IMR-90 (cell line): Measurements from ENCODE around the gene MIA2. TPM values are rescaled to one million over a fixed set of nuclear protein-coding genes. Genes with fewer than 3 reads are reported as not detected.

Experiments
- ATAC-seq: fragments of 200-7000 bp; cut with Tn5 transposase; 2 replicates; pipeline ENCODE4 v1.9.1; 2020; ENCODE audit warnings: low read depth, mild to moderate bottlenecking, moderate library complexity
- Bru-seq: library from RNA; stranded (reverse); fragments of 400-500 nt; gene quantifications from one replicate; lab custom pipeline; 2021; lab: Mats Ljungman, UMichigan
- BruChase-seq, 2 experiments: library from RNA; stranded (reverse); fragments of 400-500 nt; gene quantifications; one replicate each; lab custom pipeline; 2021; lab: Mats Ljungman, UMichigan
- BruUV-seq: library from RNA; stranded (reverse); fragments of 400-500 nt; replicated peaks from 2 replicates; lab custom pipeline; 2021; lab: Mats Ljungman, UMichigan
- CTCF ChIA-PET: fragments of 300-600 bp; formaldehyde crosslinking; extraction: SDS; loops from one replicate; lab custom pipeline; 2021; ENCODE audit warnings: antibody characterized with exemption; lab: Yijun Ruan, JAX
- POLR2A ChIA-PET: fragments of 300-600 bp; sonication (Branson Sonifier 250); formaldehyde crosslinking; loops from one replicate; lab custom pipeline; 2022; ENCODE audit warnings: antibody characterized with exemption; ENCODE audit not compliant: unreplicated experiment; lab: Charles Lee
- DNase-seq: peaks from one replicate; pipeline ENCODE4 v3.0.0; 2013
- H2AFZ ChIP-seq: replicated peaks from 2 replicates; pipeline ENCODE3; 2013; ENCODE audit warnings: low read length, mild to moderate bottlenecking; ENCODE audit not compliant: poor library complexity
- H2AK5ac ChIP-seq: 2 replicates; pipeline ENCODE4 v1.6.1; 2013; ENCODE audit warnings: low read depth, low read length, inconsistent platforms
- H2AK9ac ChIP-seq: replicated peaks from 2 replicates; pipeline ENCODE3; 2013; ENCODE audit warnings: mild to moderate bottlenecking, low read depth, low read length, moderate library complexity; ENCODE audit not compliant: poor library complexity
- H2BK120ac ChIP-seq: 2 replicates; pipeline ENCODE4 v1.6.1; 2013; ENCODE audit warnings: low read depth, low read length, inconsistent platforms
- H2BK15ac ChIP-seq: 3 replicates; pipeline ENCODE4 v1.6.1; 2013; ENCODE audit warnings: low read depth, low read length, inconsistent platforms
- H2BK20ac ChIP-seq: 2 replicates; pipeline ENCODE4 v1.6.1; 2013; ENCODE audit warnings: low read depth, mild to moderate bottlenecking, inconsistent platforms, low read length, moderate library complexity
- H2BK5ac ChIP-seq: 2 replicates; pipeline ENCODE4 v1.6.1; 2013; ENCODE audit warnings: mild to moderate bottlenecking, low read depth, low read length, inconsistent platforms; ENCODE audit not compliant: poor library complexity, severe bottlenecking
- H3K14ac ChIP-seq: replicated peaks from 2 replicates; pipeline ENCODE4 v1.6.1; 2013; ENCODE audit warnings: low read depth, low read length, inconsistent platforms
- H3K18ac ChIP-seq: 2 replicates; pipeline ENCODE4 v1.6.1; 2013; ENCODE audit warnings: low read depth, low read length, control low read depth
- H3K23ac ChIP-seq: 2 replicates; pipeline ENCODE4 v1.6.1; 2013; ENCODE audit warnings: low read depth, low read length, inconsistent platforms
- H3K27ac ChIP-seq: 2 replicates; pipeline ENCODE4 v1.5.1; 2013; ENCODE audit warnings: mild to moderate bottlenecking, control low read depth, low read length; ENCODE audit not compliant: insufficient read depth
- H3K27me3 ChIP-seq: 2 replicates; pipeline ENCODE4 v1.6.1; 2013; ENCODE audit warnings: low read length; ENCODE audit not compliant: control insufficient read depth, insufficient read depth
- H3K36me3 ChIP-seq: 2 replicates; pipeline ENCODE4 v1.6.1; 2013; ENCODE audit warnings: low read length, mixed read lengths; ENCODE audit not compliant: control insufficient read depth, insufficient read depth
- H3K4ac ChIP-seq: 2 replicates; pipeline ENCODE4 v1.6.1; 2013; ENCODE audit warnings: low read depth, low read length, inconsistent platforms
- H3K4me1 ChIP-seq: 2 replicates; pipeline ENCODE4 v1.6.1; 2013; ENCODE audit warnings: low read length, mixed read lengths; ENCODE audit not compliant: control insufficient read depth, insufficient read depth
- H3K4me2 ChIP-seq: 2 replicates; pipeline ENCODE4 v1.6.1; 2013; ENCODE audit warnings: low read depth, mild to moderate bottlenecking, control low read depth, low read length, moderate library complexity
- H3K4me3 ChIP-seq: 2 replicates; pipeline ENCODE4 v1.5.1; 2013; ENCODE audit warnings: low read depth, mild to moderate bottlenecking, control low read depth, low read length, moderate library complexity; ENCODE audit not compliant: insufficient read depth
- H3K56ac ChIP-seq: 2 replicates; pipeline ENCODE4 v1.6.1; 2013; ENCODE audit warnings: low read length, inconsistent platforms; ENCODE audit not compliant: insufficient read depth; ENCODE audit errors: extremely low read depth
- H3K79me1 ChIP-seq, 2 experiments: 2 replicates each; pipeline ENCODE4 v1.6.1; 2013; ENCODE audit warnings: low read length in 2 of 2, inconsistent platforms in 1 of 2, low read depth in 1 of 2
- H3K9ac ChIP-seq: 2 replicates; pipeline ENCODE4 v1.6.1; 2013; ENCODE audit warnings: low read depth, low read length, control low read depth
- H3K9me1 ChIP-seq: 2 replicates; pipeline ENCODE4 v1.6.1; 2013; ENCODE audit warnings: low read length, inconsistent platforms; ENCODE audit not compliant: insufficient read depth
- H3K9me3 ChIP-seq: 2 replicates; pipeline ENCODE4 v1.6.1; 2013; ENCODE audit warnings: low read length; ENCODE audit not compliant: control insufficient read depth, insufficient read depth
- H4K20me1 ChIP-seq: 2 replicates; pipeline ENCODE4 v1.6.1; 2013; ENCODE audit warnings: low read length, inconsistent platforms; ENCODE audit not compliant: insufficient read depth
- H4K5ac ChIP-seq: 2 replicates; pipeline ENCODE4 v1.6.1; 2013; ENCODE audit warnings: mild to moderate bottlenecking, low read depth, low read length, control low read depth
- H4K8ac ChIP-seq, 2 experiments: 2 replicates each; pipeline ENCODE4 v1.6.1; 2013; ENCODE audit warnings: low read depth in 2 of 2, low read length in 2 of 2, control low read depth in 1 of 2, inconsistent platforms in 1 of 2
- H4K91ac ChIP-seq: 2 replicates; pipeline ENCODE4 v1.6.1; 2013; ENCODE audit warnings: low read depth, low read length, inconsistent platforms; ENCODE audit not compliant: insufficient read depth
- MAFK ChIP-seq: IDR thresholded peaks from 2 replicates; pipeline ENCODE4 v1.6.1; 2012; ENCODE audit warnings: low read depth, low read length, improper control_type of control experiment
- POLR2A ChIP-seq: IDR thresholded peaks from 2 replicates; pipeline ENCODE4 v1.6.1; 2012; ENCODE audit warnings: mild to moderate bottlenecking, low read depth, low read length
- RAD21 ChIP-seq: IDR thresholded peaks from 2 replicates; pipeline ENCODE4 v1.6.1; 2012; ENCODE audit warnings: low read length, improper control_type of control experiment
- WGBS, 2 experiments: methylation state at CpG; one replicate each; pipeline versions ENCODE4 v1.1.5 to v1.1.7; 2013; ENCODE audit warnings: missing lambda C conversion rate in 2 of 2; ENCODE audit not compliant: insufficient read length in 1 of 2; ENCODE audit errors: extremely low coverage in 2 of 2; 5-methylcytosine and 5-hydroxymethylcytosine counted together
- dilution Hi-C: fragments of 300-500 bp; cut with HindIII; formaldehyde crosslinking; loops from one replicate; pipeline ENCODE4 v1.14.3; 2018; ENCODE audit warnings: low sequenced_read_pairs; ENCODE audit not compliant: unreplicated experiment
- in situ Hi-C: fragments of 300-500 bp; cut with MboI; formaldehyde crosslinking; loops from 3 replicates; pipeline ENCODE4 v1.14.3; 2019; ENCODE audit warnings: low sequenced_read_pairs, inconsistent platforms, mixed read lengths
- intact Hi-C: fragments of 100-400 bp; cut with micrococcal nuclease; formaldehyde crosslinking; loops from 2 replicates; pipeline ENCODE4 v1.10.0; 2022
- long read RNA-seq: library from polyadenylated mRNA; unstranded; transcript quantifications from one replicate; pipeline ENCODE4 v2.0.0, GENCODE V29; 2021; ENCODE audit not compliant: unreplicated experiment
- polyA plus RNA-seq, 3 experiments: library from polyadenylated mRNA; depleted of rRNA; stranded (reverse); fragments of >200 nt; gene quantifications; 2 replicates each; pipeline ENCODE4 v1.2.3, GENCODE V29; 2012; ENCODE audit warnings: low replicate concordance in 1 of 3
- total RNA-seq: library from RNA; depleted of rRNA; stranded (reverse); fragments of >200 nt; gene quantifications from 2 replicates; pipeline ENCODE4 v1.2.3, GENCODE V29; 2012; rRNA removed
- TF ChIP-seq, protein P1 (sequence below): fragments of 150-350 bp; IDR thresholded peaks from 2 replicates; pipeline ENCODE4 v1.6.1; 2017; ENCODE audit warnings: mild to moderate bottlenecking, antibody characterized with exemption, low read length, low read depth

Gene MIA2, protein sequence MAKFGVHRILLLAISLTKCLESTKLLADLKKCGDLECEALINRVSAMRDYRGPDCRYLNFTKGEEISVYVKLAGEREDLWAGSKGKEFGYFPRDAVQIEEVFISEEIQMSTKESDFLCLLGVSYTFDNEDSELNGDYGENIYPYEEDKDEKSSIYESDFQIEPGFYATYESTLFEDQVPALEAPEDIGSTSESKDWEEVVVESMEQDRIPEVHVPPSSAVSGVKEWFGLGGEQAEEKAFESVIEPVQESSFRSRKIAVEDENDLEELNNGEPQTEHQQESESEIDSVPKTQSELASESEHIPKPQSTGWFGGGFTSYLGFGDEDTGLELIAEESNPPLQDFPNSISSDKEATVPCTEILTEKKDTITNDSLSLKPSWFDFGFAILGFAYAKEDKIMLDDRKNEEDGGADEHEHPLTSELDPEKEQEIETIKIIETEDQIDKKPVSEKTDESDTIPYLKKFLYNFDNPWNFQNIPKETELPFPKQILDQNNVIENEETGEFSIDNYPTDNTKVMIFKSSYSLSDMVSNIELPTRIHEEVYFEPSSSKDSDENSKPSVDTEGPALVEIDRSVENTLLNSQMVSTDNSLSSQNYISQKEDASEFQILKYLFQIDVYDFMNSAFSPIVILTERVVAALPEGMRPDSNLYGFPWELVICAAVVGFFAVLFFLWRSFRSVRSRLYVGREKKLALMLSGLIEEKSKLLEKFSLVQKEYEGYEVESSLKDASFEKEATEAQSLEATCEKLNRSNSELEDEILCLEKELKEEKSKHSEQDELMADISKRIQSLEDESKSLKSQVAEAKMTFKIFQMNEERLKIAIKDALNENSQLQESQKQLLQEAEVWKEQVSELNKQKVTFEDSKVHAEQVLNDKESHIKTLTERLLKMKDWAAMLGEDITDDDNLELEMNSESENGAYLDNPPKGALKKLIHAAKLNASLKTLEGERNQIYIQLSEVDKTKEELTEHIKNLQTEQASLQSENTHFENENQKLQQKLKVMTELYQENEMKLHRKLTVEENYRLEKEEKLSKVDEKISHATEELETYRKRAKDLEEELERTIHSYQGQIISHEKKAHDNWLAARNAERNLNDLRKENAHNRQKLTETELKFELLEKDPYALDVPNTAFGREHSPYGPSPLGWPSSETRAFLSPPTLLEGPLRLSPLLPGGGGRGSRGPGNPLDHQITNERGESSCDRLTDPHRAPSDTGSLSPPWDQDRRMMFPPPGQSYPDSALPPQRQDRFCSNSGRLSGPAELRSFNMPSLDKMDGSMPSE (N-terminal part only)
- total RNA-seq (3.9 and 7.8 TPM in 2 replicates), polyA plus RNA-seq (2012; rRNA removed) (6.8 and 7.0 TPM in 2 replicates), Bru-seq, nascent RNA (percentile 71 among the genes with signal in this experiment), BruChase-seq, experiment 1, labeled RNA remaining after a 6-hour chase (percentile 70 among the genes with signal in this experiment), BruChase-seq, experiment 2, labeled RNA remaining after a 2-hour chase (percentile 74 among the genes with signal in this experiment)
- polyA plus RNA-seq (2012; cell fraction: cytosol; rRNA removed) = 1.3 and 1.6 TPM in 2 replicates
- 2.6 and 14.8 TPM in 2 replicates for polyA plus RNA-seq (2012; cell fraction: nucleus; rRNA removed; ENCODE audit: low replicate concordance)
- long read RNA-seq, partial matches to known transcripts = 2 of 25 reads
- long read RNA-seq, other reads (novel, unspliced or antisense) = 23 of 25 reads

DNA sequence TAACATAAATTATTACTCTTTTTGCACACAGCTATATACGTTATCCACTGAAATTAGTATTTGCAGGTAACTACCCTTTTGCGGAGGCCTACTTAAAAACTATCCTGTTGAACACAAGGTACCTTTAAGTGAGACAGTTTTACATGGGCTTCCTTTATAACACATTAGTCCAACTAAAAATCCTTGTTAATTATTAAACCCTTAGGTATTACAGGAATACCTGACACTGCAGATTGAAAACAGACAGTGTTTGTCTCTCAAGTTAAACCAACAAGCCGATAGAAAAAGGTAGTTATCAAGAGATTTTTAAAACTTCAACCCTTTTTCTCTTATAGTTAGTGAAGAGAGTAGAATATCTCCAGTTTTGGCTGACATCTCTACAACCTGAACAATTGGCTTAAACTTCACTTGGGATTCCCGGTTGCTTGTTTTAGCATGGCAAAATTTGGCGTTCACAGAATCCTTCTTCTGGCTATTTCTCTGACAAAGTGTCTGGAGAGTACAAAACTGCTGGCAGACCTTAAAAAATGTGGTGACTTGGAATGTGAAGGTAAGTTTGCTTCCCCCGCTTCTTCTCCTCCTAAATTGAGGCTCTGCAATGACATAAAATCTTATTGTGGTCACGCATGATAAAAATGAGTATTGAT lies at the start of gene MIA2:
Gene MIA2, plus strand, starts transcription at position 236 of the 647 bp plus-strand sequence. Its CDS starts 200 bp downstream, at position 436.
- no TSS peak for BruUV-seq
- intact Hi-C loops = loop anchor here (2.0 kb wide), 2 partner anchors 13 to 59 kb away; partner anchors contain the start of gene PNN
- ATAC-seq = no peak

More for the DNA sequence above, at the start of gene MIA2:
- in situ Hi-C loops (no loop called here), dilution Hi-C loops (no loop called here)
- H2BK5ac ChIP-seq = peak within 1 kb of the TSS; percentile 59
- ChIA-PET CTCF (no interaction called here), POLR2A (no interaction called here)
- peak within 1 kb of the TSS; percentile 43 for H3K4me2 ChIP-seq
- peak within 1 kb of the TSS; percentile 97 for H3K18ac ChIP-seq
- no peak within 1 kb of the TSS for H2BK15ac ChIP-seq
- no peak for TF ChIP-seq MAFK
- TF ChIP-seq, protein P1, sequence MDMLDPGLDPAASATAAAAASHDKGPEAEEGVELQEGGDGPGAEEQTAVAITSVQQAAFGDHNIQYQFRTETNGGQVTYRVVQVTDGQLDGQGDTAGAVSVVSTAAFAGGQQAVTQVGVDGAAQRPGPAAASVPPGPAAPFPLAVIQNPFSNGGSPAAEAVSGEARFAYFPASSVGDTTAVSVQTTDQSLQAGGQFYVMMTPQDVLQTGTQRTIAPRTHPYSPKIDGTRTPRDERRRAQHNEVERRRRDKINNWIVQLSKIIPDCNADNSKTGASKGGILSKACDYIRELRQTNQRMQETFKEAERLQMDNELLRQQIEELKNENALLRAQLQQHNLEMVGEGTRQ = no peak
- TF ChIP-seq RAD21 = no peak
- no peak for TF ChIP-seq POLR2A
- no peak within 1 kb of the TSS for H3K56ac ChIP-seq
- H2BK120ac ChIP-seq = peak within 1 kb of the TSS; percentile 35; the same call in 1 of the 2 replicates
- no CpG with 5 or more reads among the region's 7 CpGs for WGBS, 2 experiments
- H3K27me3 ChIP-seq = no peaks in the 10 kb centered on the region
- H4K20me1 ChIP-seq = no peaks in the 10 kb centered on the region
- no peak within 1 kb of the TSS for H3K23ac ChIP-seq
- H2AFZ ChIP-seq = no peak within 1 kb of the TSS
- no peak within 1 kb of the TSS; the same call in 1 of the 2 replicates for H3K4ac ChIP-seq
- H3K36me3 ChIP-seq = no peaks in the 10 kb centered on the region
- H4K8ac ChIP-seq = peak within 1 kb of the TSS in 1 of 2 experiments; percentile 12; a peak in 1 of 4 replicates
- H3K9me3 ChIP-seq = no peaks in the 10 kb centered on the region
- H2BK20ac ChIP-seq = peak within 1 kb of the TSS; percentile 53; the same call in 1 of the 2 replicates
- H4K5ac ChIP-seq = peak within 1 kb of the TSS; percentile 78
- H3K9me1 ChIP-seq = no peaks in the 10 kb centered on the region
- H3K14ac ChIP-seq = peak within 1 kb of the TSS; percentile 68; the same call in 1 of the 2 replicates
- H3K27ac ChIP-seq = peak within 1 kb of the TSS; percentile 65; the same call in 1 of the 2 replicates
- H3K79me1 ChIP-seq = no peaks in the 10 kb centered on the region
- H3K4me3 ChIP-seq = no peak within 1 kb of the TSS
- DNase-seq = no peak
- H2AK5ac ChIP-seq = 0 out of 2 replicates have a peak within 1 kb of the TSS, but pooled peaks have one; percentile 51
- H3K9ac ChIP-seq = no peak within 1 kb of the TSS
- H2AK9ac ChIP-seq = no peak within 1 kb of the TSS
- H3K4me1 ChIP-seq = peaks cover 1% of the 10 kb centered on the region; the same call in 1 of the 2 replicates
- no peak within 1 kb of the TSS for H4K91ac ChIP-seq
